HCT116 (cell line): ENCODE measurements around the gene OBSCN. TPM values are rescaled to one million over a fixed set of nuclear protein-coding genes. Genes with fewer than 3 reads are reported as not detected.
A peak's percentile ranks its signal among the peaks of the same experiment; 100 is the strongest.

ENCODE experiments used
- ATAC-seq: fragments of 200-7000 bp; cut with Tn5 transposase; 2 replicates; pipeline ENCODE4 v1.9.1; 2020; ENCODE audit warnings: mild to moderate bottlenecking, moderate library complexity
- BruUV-seq: library from RNA; stranded (reverse); fragments of 400-500 nt; replicated peaks from 2 replicates; lab custom pipeline; 2021; lab: Mats Ljungman, UMichigan
- CTCF ChIA-PET: fragments of 300-600 bp; sonication (Branson Sonifier 250); formaldehyde crosslinking; loops from one replicate; lab custom pipeline; 2021; ENCODE audit warnings: antibody characterized with exemption; lab: Charles Lee
- POLR2A ChIA-PET: fragments of 300-600, 350-600 bp; sonication (Branson Sonifier 250); formaldehyde crosslinking; loops from one replicate; lab custom pipeline; 2021; ENCODE audit warnings: antibody characterized with exemption; lab: Charles Lee
- RAD21 ChIA-PET, 2 experiments: fragments of 300-600 bp; sonication (Branson Sonifier 250); formaldehyde crosslinking; loops; one replicate each; lab custom pipeline; 2023; ENCODE audit warnings: low total read pairs in 2 of 2; ENCODE audit not compliant: uncharacterized antibody in 2 of 2, unreplicated experiment in 2 of 2, low non-redundant PET in 1 of 2; lab: Charles Lee
- DNase-seq: peaks from one replicate; pipeline ENCODE4 v3.0.0-alpha.2; 2010; ENCODE audit warnings: low read depth, low spot score
- H2AFZ ChIP-seq: fragments of 200-600 bp; shearing (Covaris generic), sonication (generic); 2 replicates; pipeline ENCODE4 v1.6.1; 2017; ENCODE audit warnings: low read depth, mixed run types, mixed read lengths, antibody characterized with exemption, low read length; ENCODE audit not compliant: poor library complexity, severe bottlenecking
- H3K27ac ChIP-seq: 2 replicates; pipeline ENCODE4 v1.5.1; 2012; ENCODE audit warnings: low read depth, low read length
- H3K27me3 ChIP-seq: fragments of 200-600 bp; sonication (generic); 2 replicates; pipeline ENCODE4 v1.6.1; 2016; ENCODE audit warnings: mixed run types, low read length, mixed read lengths; ENCODE audit not compliant: insufficient read depth
- H3K36me3 ChIP-seq, 2 experiments: fragments of 200-500 bp in 1 of 2; fragments of 200-600 bp in 1 of 2; sonication (Bioruptor generic) in 1 of 2; sonication (generic) in 1 of 2; 2 replicates each; pipeline versions ENCODE4 v1.5.1 to v1.6.1; 2014 to 2016; ENCODE audit warnings: low read length in 2 of 2, inconsistent platforms in 1 of 2, mixed read lengths in 1 of 2, mixed run types in 1 of 2; ENCODE audit not compliant: insufficient read depth in 2 of 2, control insufficient read depth in 1 of 2
- H3K4me1 ChIP-seq, 2 experiments: fragments of 200-600 bp in 1 of 2; sonication (generic) in 1 of 2; 2 replicates each; pipeline versions ENCODE4 v1.5.1 to v1.6.1; 2012 to 2017; ENCODE audit warnings: low read length in 2 of 2, inconsistent platforms in 1 of 2, mild to moderate bottlenecking in 1 of 2, mixed read lengths in 1 of 2, mixed run types in 1 of 2, moderate library complexity in 1 of 2; ENCODE audit not compliant: insufficient read depth in 2 of 2, control insufficient read depth in 1 of 2
- H3K4me2 ChIP-seq: fragments of 200-600 bp; sonication (generic); 2 replicates; pipeline ENCODE4 v1.6.1; 2017; ENCODE audit warnings: mixed run types, low read length, mixed read lengths
- H3K4me3 ChIP-seq, 2 experiments: fragments of 200-600 bp in 1 of 2; sonication (generic) in 1 of 2; replicated peaks in 1 of 2; 2 replicates each; pipeline ENCODE4 v1.5.1; 2011 to 2016; ENCODE audit warnings: low read length in 2 of 2, control low read depth in 1 of 2, low read depth in 1 of 2, mild to moderate bottlenecking in 1 of 2, mixed read lengths in 1 of 2, mixed run types in 1 of 2
- H3K79me2 ChIP-seq: fragments of 200-600 bp; sonication (generic); 2 replicates; pipeline ENCODE4 v1.6.1; 2017; ENCODE audit warnings: mild to moderate bottlenecking, mixed run types, low read length, moderate library complexity, mixed read lengths; ENCODE audit not compliant: insufficient read depth
- H3K9ac ChIP-seq: fragments of 200-600 bp; sonication (generic); 2 replicates; pipeline ENCODE4 v1.6.1; 2016; ENCODE audit warnings: low read length, mixed read lengths
- H3K9me2 ChIP-seq: fragments of 200-600 bp; sonication (generic), shearing (Covaris generic); 2 replicates; pipeline ENCODE4 v1.6.1; 2017; ENCODE audit warnings: mixed run types, mild to moderate bottlenecking, moderate library complexity; ENCODE audit not compliant: insufficient read depth
- H3K9me3 ChIP-seq, 2 experiments: fragments of 200-500 bp in 1 of 2; fragments of 200-600 bp in 1 of 2; sonication (Bioruptor generic) in 1 of 2; sonication (generic) in 1 of 2; 2 replicates each; pipeline ENCODE4 v1.6.1; 2014 to 2017; ENCODE audit warnings: low read length in 2 of 2, mixed read lengths in 2 of 2, inconsistent platforms in 1 of 2, low read depth in 1 of 2, mild to moderate bottlenecking in 1 of 2, mixed run types in 1 of 2, moderate library complexity in 1 of 2; ENCODE audit not compliant: control insufficient read depth in 1 of 2, insufficient read depth in 1 of 2
- H4K20me1 ChIP-seq: fragments of 200-600 bp; sonication (generic), shearing (Covaris generic); 2 replicates; pipeline ENCODE4 v1.6.1; 2017; ENCODE audit warnings: mixed run types, mild to moderate bottlenecking, moderate library complexity; ENCODE audit not compliant: insufficient read depth
- EGR1 ChIP-seq: IDR thresholded peaks from 2 replicates; pipeline ENCODE4 v1.6.1; 2012; ENCODE audit warnings: low read depth
- EZH2 ChIP-seq: fragments of 200-600 bp; sonication (generic); IDR thresholded peaks from 2 replicates; pipeline ENCODE4 v1.6.1; 2017; ENCODE audit warnings: antibody characterized with exemption, mixed run types
- REST ChIP-seq: IDR thresholded peaks from 2 replicates; pipeline ENCODE4 v1.6.1; 2012; ENCODE audit warnings: low read depth
- ZBTB33 ChIP-seq: IDR thresholded peaks from 2 replicates; pipeline ENCODE4 v1.6.1; 2011; ENCODE audit warnings: mild to moderate bottlenecking, low read length, moderate library complexity; ENCODE audit not compliant: insufficient replicate concordance; ENCODE audit errors: extremely low read depth
- intact Hi-C: fragments of 100-400 bp; cut with micrococcal nuclease; formaldehyde crosslinking; loops from 2 replicates; pipeline ENCODE4 v1.10.0; 2022
- total RNA-seq: library from RNA; stranded (reverse); gene quantifications from one replicate; pipeline ENCODE4 v1.2.1, GENCODE V29; 2021; ENCODE audit not compliant: unreplicated experiment

OBSCN gene
- total RNA-seq, 1 experiment from 2014 or later: 16.6 TPM

GRCh38 chr1:228212415-228212965 is 4.6 kb downstream of the OBSCN start:
- BruUV-seq: no TSS peak
- no peaks in the 10 kb centered on the region; a peak in 1 of 4 replicates for H3K36me3 ChIP-seq
- POLR2A ChIA-PET: no interaction called here
- DNase-seq: no peak
- intact Hi-C loops: loop anchor here (5.0 kb wide), 1 partner anchor 245 kb away; a partner anchor contains a TSS
- no peak overlapping the region for H3K9ac ChIP-seq
- peaks cover 20 to 35% of the 10 kb centered on the region in 2 experiments for H3K4me1 ChIP-seq
- no peaks in the 10 kb centered on the region for H3K27me3 ChIP-seq
- no peaks in the 10 kb centered on the region for H3K9me2 ChIP-seq
- peak overlapping the region; percentile 88 for H3K4me2 ChIP-seq
- CTCF ChIA-PET: no interaction called here
- H3K79me2 ChIP-seq: no peaks in the 10 kb centered on the region
- no peak for ATAC-seq
- no peaks in the 10 kb centered on the region for H3K9me3 ChIP-seq
- TF ChIP-seq EZH2: no peak
- no peak for TF ChIP-seq REST
- no peak for TF ChIP-seq ZBTB33
- TF ChIP-seq EGR1: no peak
- H4K20me1 ChIP-seq: no peaks in the 10 kb centered on the region
- peak overlapping the region; percentile 35; the same call in 1 of the 2 replicates for H3K27ac ChIP-seq
- H2AFZ ChIP-seq: no peak overlapping the region
- no peak overlapping the region for H3K4me3 ChIP-seq
- RAD21 ChIA-PET: no interaction called here
